Breast epithelium (tissue), 4 donors: ENCODE data around the gene CMPK1. TPM values are rescaled to one million over a fixed set of nuclear protein-coding genes. Genes with fewer than 3 reads are reported as not detected.
"Not testable (repeated sequence)": the region's sequence is repeated elsewhere in the genome, so short reads cannot be mapped to it uniquely, and the experiment has no call there.

Experiments used
- DNase-seq, 2 donors: peaks; one replicate each; pipeline ENCODE4 v3.0.0-alpha.2; 2019; ENCODE audit warnings: low spot score in 2 of 2
- H3K27ac ChIP-seq, 2 donors: fragments of 200-600 bp; sonication (generic) in 1 of 2; one replicate each; pipeline ENCODE4 v1.5.1; 2016 to 2019; ENCODE audit warnings: mild to moderate bottlenecking in 1 of 2
- H3K27me3 ChIP-seq, 2 donors: fragments of 200-600 bp; sonication (generic) in 1 of 2; one replicate each; pipeline versions ENCODE4 v1.5.1 to v1.6.0; 2017 to 2019; ENCODE audit warnings: control low read depth in 1 of 2, mild to moderate bottlenecking in 1 of 2
- H3K36me3 ChIP-seq: fragments of 200-600 bp; one replicate; pipeline ENCODE4 v1.5.1; 2019
- H3K4me1 ChIP-seq, 2 donors: fragments of 200-600 bp; sonication (generic); one replicate each; pipeline ENCODE4 v1.5.1; 2016 to 2019; ENCODE audit warnings: control low read depth in 1 of 2
- H3K4me3 ChIP-seq, 3 donors: fragments of 200-600 bp; sonication (generic); 1 replicate in 2 of 3; 2 replicates in 1 of 3; pipeline ENCODE4 v1.5.1; 2016 to 2019; ENCODE audit warnings: mild to moderate bottlenecking in 3 of 3, moderate library complexity in 2 of 3
- H3K9me3 ChIP-seq, 2 donors: fragments of 200-600 bp; sonication (generic) in 1 of 2; one replicate each; pipeline ENCODE4 v1.5.1; 2016 to 2019; ENCODE audit warnings: control low read depth in 1 of 2
- POLR2A ChIP-seq: fragments of 450-650 bp; IDR thresholded peaks from one replicate; pipeline ENCODE4 v1.6.1; 2016; ENCODE audit warnings: antibody characterized with exemption, mild to moderate bottlenecking, moderate library complexity
- POLR2AphosphoS5 ChIP-seq, 3 donors: sonication (generic); formaldehyde crosslinking; IDR thresholded peaks; one replicate each; pipeline ENCODE4 v1.6.1; 2017; ENCODE audit warnings: antibody characterized with exemption in 3 of 3
- intact Hi-C: fragments of 100-400 bp; cut with DNase I; formaldehyde crosslinking; loops from one replicate; pipeline ENCODE4 v1.15.1; 2023; ENCODE audit warnings: low total_unique reads
- total RNA-seq, 3 donors: library from RNA; depleted of rRNA; stranded (reverse); fragments of >200 nt; gene quantifications; one replicate each; pipeline ENCODE4 v1.1.0, GENCODE V29; 2016
- TF ChIP-seq, protein P1 (sequence below), 3 donors: fragments of 450-650 bp; IDR thresholded peaks; one replicate each; pipeline ENCODE4 v1.5.1; 2016 to 2017; ENCODE audit warnings: antibody characterized with exemption in 3 of 3, mild to moderate bottlenecking in 3 of 3, moderate library complexity in 3 of 3

Gene CMPK1
- total RNA-seq, 3 donors from 2014 or later = 83.6 to 177 (median 130) TPM

GRCh38 chr1:47338249-47339077, 4.9 kb downstream of the CMPK1 start:
- Histone ChIP-seq H3K4me3 (no peak overlapping the region), H3K36me3 (no peaks in the 10 kb centered on the region), H3K27me3 (no peaks in the 10 kb centered on the region), H3K27ac (peak overlapping the region in 1 of 2 donors; percentile 56), H3K4me1 (peaks cover 0 to 6% of the 10 kb centered on the region in 2 donors), H3K9me3 (no peaks in the 10 kb centered on the region)
- DNase-seq = no peak
- no peak for TF ChIP-seq POLR2A
- intact Hi-C loops = no loop called here

DNA sequence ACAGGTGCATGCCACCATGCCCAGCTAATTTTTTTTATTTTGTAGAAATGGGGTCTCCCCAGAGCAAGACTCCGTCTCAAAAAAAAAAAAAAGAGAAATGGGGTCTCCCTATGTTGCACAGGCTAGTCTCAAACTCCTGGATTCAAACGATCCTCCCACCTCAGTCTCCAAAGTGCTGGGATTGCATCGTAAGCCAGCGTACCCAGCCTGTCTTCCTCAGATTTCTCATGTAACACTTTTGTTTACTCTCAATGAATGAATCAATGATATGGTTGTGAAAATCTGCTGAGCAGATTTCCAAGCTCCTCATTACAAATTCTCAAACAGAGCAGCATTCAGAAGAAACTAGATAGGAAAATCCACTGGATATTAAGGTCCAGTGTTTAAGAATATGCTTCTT, 6.6 kb downstream of the CMPK1 start:
- no peaks in the 10 kb centered on the region for H3K27me3 ChIP-seq
- no peak overlapping the region for H3K27ac ChIP-seq
- H3K9me3 ChIP-seq = no peaks in the 10 kb centered on the region
- H3K4me1 ChIP-seq = peaks cover 0 to under 1% of the 10 kb centered on the region in 2 donors
- no peak overlapping the region for H3K4me3 ChIP-seq
- no peak for DNase-seq
- H3K36me3 ChIP-seq = no peaks in the 10 kb centered on the region
- TF ChIP-seq, protein P1, sequence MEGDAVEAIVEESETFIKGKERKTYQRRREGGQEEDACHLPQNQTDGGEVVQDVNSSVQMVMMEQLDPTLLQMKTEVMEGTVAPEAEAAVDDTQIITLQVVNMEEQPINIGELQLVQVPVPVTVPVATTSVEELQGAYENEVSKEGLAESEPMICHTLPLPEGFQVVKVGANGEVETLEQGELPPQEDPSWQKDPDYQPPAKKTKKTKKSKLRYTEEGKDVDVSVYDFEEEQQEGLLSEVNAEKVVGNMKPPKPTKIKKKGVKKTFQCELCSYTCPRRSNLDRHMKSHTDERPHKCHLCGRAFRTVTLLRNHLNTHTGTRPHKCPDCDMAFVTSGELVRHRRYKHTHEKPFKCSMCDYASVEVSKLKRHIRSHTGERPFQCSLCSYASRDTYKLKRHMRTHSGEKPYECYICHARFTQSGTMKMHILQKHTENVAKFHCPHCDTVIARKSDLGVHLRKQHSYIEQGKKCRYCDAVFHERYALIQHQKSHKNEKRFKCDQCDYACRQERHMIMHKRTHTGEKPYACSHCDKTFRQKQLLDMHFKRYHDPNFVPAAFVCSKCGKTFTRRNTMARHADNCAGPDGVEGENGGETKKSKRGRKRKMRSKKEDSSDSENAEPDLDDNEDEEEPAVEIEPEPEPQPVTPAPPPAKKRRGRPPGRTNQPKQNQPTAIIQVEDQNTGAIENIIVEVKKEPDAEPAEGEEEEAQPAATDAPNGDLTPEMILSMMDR (IDR thresholded peaks at IDR 0.05) = no peak
- TF ChIP-seq POLR2A (no peak), POLR2AphosphoS5 (IDR thresholded peaks at IDR 0.05) (no peak)
- intact Hi-C loops = no loop called here

DNA sequence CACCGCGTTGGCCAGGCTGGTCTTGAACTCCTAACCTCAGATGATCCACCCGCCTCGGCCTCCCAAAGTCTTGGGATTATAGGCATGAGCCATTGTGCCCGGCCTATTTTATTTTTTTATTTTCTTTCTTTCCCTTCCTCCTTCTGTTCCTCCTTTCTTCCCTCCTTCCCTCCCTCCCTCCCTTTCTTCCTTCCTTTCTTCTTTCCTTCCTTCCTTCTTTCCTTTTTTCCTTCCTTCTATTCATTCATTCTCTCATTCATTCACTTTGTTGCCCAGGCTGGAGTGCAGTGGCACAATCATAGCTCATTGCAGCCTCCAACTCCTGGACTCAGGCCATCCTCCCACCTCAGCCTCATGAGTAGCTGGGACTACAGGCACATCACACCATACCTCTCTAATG, 13.4 kb downstream of the CMPK1 start:
- intact Hi-C loops = not testable (repeated sequence)

DNA sequence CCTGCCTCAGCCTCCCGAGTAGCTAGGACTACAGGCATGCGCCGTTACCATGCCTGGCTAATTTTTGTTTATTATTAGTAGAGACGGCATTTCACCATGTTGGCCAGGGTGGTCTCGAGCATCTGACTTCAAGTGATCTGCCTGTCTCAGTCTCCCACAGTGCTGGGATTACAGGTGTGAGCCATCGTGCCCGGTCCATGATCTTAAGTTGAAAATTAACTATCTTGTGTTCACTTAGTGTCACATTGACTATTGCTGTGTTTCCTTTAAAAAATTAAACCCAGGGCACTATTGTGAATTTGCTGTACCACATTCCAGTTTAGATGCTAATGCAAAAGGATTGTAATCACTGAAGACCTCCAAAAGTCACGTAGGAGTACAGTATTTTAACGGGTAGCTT, 14.1 kb downstream of the CMPK1 start:
- TF ChIP-seq POLR2A (no peak), POLR2AphosphoS5 (IDR thresholded peaks at IDR 0.05) (no peak)
- TF ChIP-seq, protein P1 (IDR thresholded peaks at IDR 0.05) = no peak
- no peaks in the 10 kb centered on the region for H3K27me3 ChIP-seq
- DNase-seq = no peak
- no peak overlapping the region for H3K27ac ChIP-seq
- H3K4me3 ChIP-seq = no peak overlapping the region
- no peaks in the 10 kb centered on the region for H3K36me3 ChIP-seq
- no peaks in the 10 kb centered on the region for H3K4me1 ChIP-seq
- intact Hi-C loops = no loop called here
- no peaks in the 10 kb centered on the region for H3K9me3 ChIP-seq

More for the DNA sequence above, 13.4 kb downstream of the CMPK1 start:
- not testable (repeated sequence) for H3K27ac ChIP-seq, H3K27me3 ChIP-seq, H3K36me3 ChIP-seq, H3K4me1 ChIP-seq, H3K4me3 ChIP-seq, H3K9me3 ChIP-seq, DNase-seq

DNA sequence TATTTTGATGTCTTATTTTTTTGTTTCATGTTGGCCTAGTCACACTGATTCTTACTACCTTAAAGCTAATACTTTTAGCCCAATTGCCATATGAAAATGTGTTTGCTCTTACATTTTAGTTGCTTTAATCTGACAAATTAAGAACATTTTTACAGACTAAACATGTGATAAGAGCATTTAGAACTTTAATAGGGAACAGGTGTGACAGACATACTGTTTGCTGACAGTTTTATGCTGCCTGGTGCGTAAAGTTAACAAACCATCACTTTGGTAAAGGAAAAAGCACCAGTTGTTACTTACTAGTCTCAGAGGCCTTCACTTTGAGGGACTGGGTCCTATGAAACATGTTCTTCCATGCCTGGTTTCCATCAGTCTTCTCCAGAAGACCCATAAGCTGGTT, 14.7 kb downstream of the CMPK1 start:
- no peak for DNase-seq
- H3K9me3 ChIP-seq = no peaks in the 10 kb centered on the region
- no peaks in the 10 kb centered on the region for H3K4me1 ChIP-seq
- H3K4me3 ChIP-seq = no peak overlapping the region
- H3K27ac ChIP-seq = no peak overlapping the region
- intact Hi-C loops = no loop called here
- H3K36me3 ChIP-seq = no peaks in the 10 kb centered on the region
- TF ChIP-seq, protein P1 (IDR thresholded peaks at IDR 0.05) = no peak
- TF ChIP-seq POLR2AphosphoS5 (IDR thresholded peaks at IDR 0.05) (no peak), POLR2A (no peak)
- H3K27me3 ChIP-seq = no peaks in the 10 kb centered on the region

DNA sequence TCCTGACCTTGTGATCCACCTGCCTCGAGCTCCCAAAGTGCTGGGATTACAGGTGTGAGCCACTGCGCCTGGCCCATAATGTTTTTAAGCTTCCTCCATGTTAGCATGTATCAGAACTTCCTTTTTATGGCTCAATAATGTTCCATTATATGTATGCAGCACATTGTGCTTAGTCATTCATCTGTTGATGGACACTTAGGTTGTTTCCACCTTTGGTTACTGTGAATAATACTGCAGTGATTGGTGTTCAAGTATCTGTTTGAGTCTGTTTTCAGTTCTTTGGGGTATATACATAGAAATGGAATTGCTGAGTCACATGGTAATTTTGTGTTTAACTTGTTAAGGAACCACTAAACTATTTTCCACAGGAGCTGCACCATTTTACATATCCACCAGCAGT, 17.7 kb downstream of the CMPK1 start:
- Histone ChIP-seq H3K27me3 (no peaks in the 10 kb centered on the region), H3K4me3 (no peak overlapping the region), H3K4me1 (no peaks in the 10 kb centered on the region), H3K9me3 (no peaks in the 10 kb centered on the region), H3K27ac (no peak overlapping the region), H3K36me3 (no peaks in the 10 kb centered on the region)
- TF ChIP-seq POLR2A = no peak
- TF ChIP-seq, protein P1 (IDR thresholded peaks at IDR 0.05) = no peak
- DNase-seq = no peak
- intact Hi-C loops = no loop called here
